DND-41 (cell line): ENCODE results near the gene RFTN1.
A peak's percentile ranks its signal among the peaks of the same experiment; 100 is the strongest.

ENCODE experiments used
- ATAC-seq: fragments of 200-7000 bp; cut with Tn5 transposase; 3 replicates; pipeline ENCODE4 v1.9.1; 2021; ENCODE audit warnings: low read depth; ENCODE audit not compliant: insufficient read depth
- DNase-seq: peaks from one replicate; pipeline ENCODE4 v3.0.0-alpha.2; 2020
- H2AFZ ChIP-seq: 2 replicates; pipeline ENCODE4 v1.6.0; 2012; ENCODE audit warnings: low read depth, low read length
- H3K27ac ChIP-seq: 2 replicates; pipeline ENCODE4 v1.5.1; 2012; ENCODE audit warnings: low read length, inconsistent platforms
- H3K27me3 ChIP-seq: fragments of 200-600 bp; sonication (generic); 2 replicates; pipeline ENCODE4 v1.6.0; 2012; ENCODE audit warnings: low read length, mild to moderate bottlenecking, inconsistent platforms; ENCODE audit not compliant: insufficient read depth, poor library complexity
- H3K36me3 ChIP-seq: 2 replicates; pipeline ENCODE4 v1.5.1; 2012; ENCODE audit warnings: low read length, inconsistent platforms; ENCODE audit not compliant: insufficient read depth
- H3K4me1 ChIP-seq: 2 replicates; pipeline ENCODE4 v1.5.1; 2012; ENCODE audit warnings: mild to moderate bottlenecking, low read length; ENCODE audit not compliant: insufficient read depth
- H3K4me2 ChIP-seq: 2 replicates; pipeline ENCODE4 v1.6.0; 2012; ENCODE audit warnings: mild to moderate bottlenecking, moderate library complexity, low read length, inconsistent platforms; ENCODE audit not compliant: insufficient read depth
- H3K4me3 ChIP-seq, 2 experiments: fragments of 200-600 bp in 1 of 2; shearing (Covaris generic) in 1 of 2; 2 replicates each; pipeline ENCODE4 v1.5.1; 2012 to 2016; ENCODE audit warnings: inconsistent platforms in 2 of 2, low read length in 2 of 2, mild to moderate bottlenecking in 2 of 2, low read depth in 1 of 2, moderate library complexity in 1 of 2
- H3K79me2 ChIP-seq: 2 replicates; pipeline ENCODE4 v1.6.0; 2012; ENCODE audit warnings: low read length, inconsistent platforms; ENCODE audit not compliant: insufficient read depth
- H3K9ac ChIP-seq: 2 replicates; pipeline ENCODE4 v1.6.0; 2012; ENCODE audit warnings: low read depth, mild to moderate bottlenecking, inconsistent platforms, low read length, moderate library complexity
- H3K9me3 ChIP-seq: 2 replicates; pipeline ENCODE4 v1.5.1; 2012; ENCODE audit warnings: low read length, moderate library complexity, mild to moderate bottlenecking, inconsistent platforms; ENCODE audit not compliant: insufficient read depth, severe bottlenecking
- H4K20me1 ChIP-seq: 2 replicates; pipeline ENCODE4 v1.6.0; 2012; ENCODE audit warnings: low read length; ENCODE audit not compliant: insufficient read depth
- CTCF ChIP-seq: IDR thresholded peaks from 2 replicates; pipeline ENCODE4 v1.5.1; 2012; ENCODE audit warnings: borderline replicate concordance, low read length, moderate library complexity, mild to moderate bottlenecking; ENCODE audit not compliant: poor library complexity, severe bottlenecking; ENCODE audit errors: extremely low read depth
- EZH2 ChIP-seq: IDR thresholded peaks from 3 replicates; pipeline ENCODE4 v1.6.1; 2012; ENCODE audit warnings: borderline replicate concordance, low read depth, mild to moderate bottlenecking, moderate library complexity, low read length, inconsistent platforms; ENCODE audit not compliant: severe bottlenecking

RFTN1 gene

GRCh38 chr3:16370503-16370871 lies 143.0 kb downstream of the RFTN1 start:
- no peak overlapping the region for H3K4me2 ChIP-seq
- H3K27me3 ChIP-seq: no peaks in the 10 kb centered on the region
- H3K4me1 ChIP-seq: peaks cover 6% of the 10 kb centered on the region
- TF ChIP-seq CTCF: no peak
- no peak for TF ChIP-seq EZH2
- ATAC-seq: no peak
- no peak overlapping the region for H2AFZ ChIP-seq
- no peak overlapping the region for H3K9ac ChIP-seq
- H3K4me3 ChIP-seq: no peak overlapping the region
- H3K9me3 ChIP-seq: no peaks in the 10 kb centered on the region
- peaks cover 88% of the 10 kb centered on the region for H3K36me3 ChIP-seq
- no peak for DNase-seq
- H3K27ac ChIP-seq: no peak overlapping the region
- H4K20me1 ChIP-seq: no peaks in the 10 kb centered on the region
- H3K79me2 ChIP-seq: peaks cover 25% of the 10 kb centered on the region

GRCh38 chr3:16369885-16370284 lies 143.6 kb downstream of the RFTN1 start:
- no peaks in the 10 kb centered on the region for H3K27me3 ChIP-seq
- TF ChIP-seq CTCF (no peak), EZH2 (no peak)
- H3K36me3 ChIP-seq: peaks cover 88% of the 10 kb centered on the region
- ATAC-seq: no peak
- peaks cover 21% of the 10 kb centered on the region for H3K79me2 ChIP-seq
- no peak overlapping the region for H2AFZ ChIP-seq
- no peak overlapping the region for H3K4me2 ChIP-seq
- H4K20me1 ChIP-seq: no peaks in the 10 kb centered on the region
- no peak overlapping the region for H3K4me3 ChIP-seq
- no peaks in the 10 kb centered on the region for H3K9me3 ChIP-seq
- DNase-seq: no peak
- no peak overlapping the region for H3K27ac ChIP-seq
- peaks cover 9% of the 10 kb centered on the region for H3K4me1 ChIP-seq
- H3K9ac ChIP-seq: no peak overlapping the region

DNA sequence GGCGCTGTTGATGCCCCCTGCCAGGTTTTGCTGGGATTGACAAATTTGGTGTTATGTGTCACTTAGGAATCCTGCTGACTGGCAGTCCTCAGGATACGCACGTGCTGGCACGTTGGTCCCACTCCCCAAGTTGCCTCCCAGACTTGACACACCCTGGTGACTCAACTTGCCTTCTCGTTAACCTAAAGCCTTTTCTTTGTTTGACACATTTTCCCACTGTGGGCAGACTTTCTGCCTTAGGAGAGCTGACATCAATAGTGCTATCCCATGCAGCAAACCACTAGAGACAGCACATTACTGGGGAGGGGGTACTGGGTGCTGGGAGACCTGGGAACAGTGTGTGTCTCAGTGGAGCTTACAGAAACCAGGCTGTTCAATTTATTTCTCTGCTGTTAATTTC lies 144.2 kb downstream of the RFTN1 start:
- no peak overlapping the region for H3K4me3 ChIP-seq
- DNase-seq: no peak
- no peaks in the 10 kb centered on the region for H3K27me3 ChIP-seq
- no peaks in the 10 kb centered on the region for H4K20me1 ChIP-seq
- no peak overlapping the region for H3K4me2 ChIP-seq
- ATAC-seq: no peak
- H3K36me3 ChIP-seq: peaks cover 88% of the 10 kb centered on the region
- peaks cover 9% of the 10 kb centered on the region for H3K4me1 ChIP-seq
- no peak overlapping the region for H3K9ac ChIP-seq
- TF ChIP-seq CTCF (no peak), EZH2 (no peak)
- H3K9me3 ChIP-seq: no peaks in the 10 kb centered on the region
- no peak overlapping the region for H3K27ac ChIP-seq
- peaks cover 21% of the 10 kb centered on the region for H3K79me2 ChIP-seq
- H2AFZ ChIP-seq: no peak overlapping the region

DNA sequence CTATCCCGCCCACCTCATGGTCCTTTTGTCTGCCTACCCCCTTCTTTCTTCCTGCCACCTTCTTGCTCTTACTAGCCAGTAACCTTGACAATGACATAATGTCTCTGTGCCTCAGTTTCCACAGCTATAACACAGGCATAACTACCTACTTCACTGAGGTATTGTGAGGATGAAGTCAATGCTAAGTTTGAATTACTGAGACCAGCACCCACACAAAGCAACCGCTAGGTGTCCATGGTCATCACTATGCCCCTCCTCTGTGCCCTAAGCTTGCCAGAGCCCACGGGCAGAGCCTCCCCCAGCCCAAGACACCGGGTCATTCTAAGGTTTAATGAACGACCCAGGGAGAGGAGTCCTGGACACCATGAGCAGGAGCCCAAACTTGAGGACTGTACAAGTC lies 146.9 kb downstream of the RFTN1 start:
- no peak for TF ChIP-seq CTCF
- no peak for TF ChIP-seq EZH2
- H3K4me1 ChIP-seq: peaks cover 9% of the 10 kb centered on the region
- no peaks in the 10 kb centered on the region for H3K27me3 ChIP-seq
- H3K9me3 ChIP-seq: no peaks in the 10 kb centered on the region
- H3K4me3 ChIP-seq: no peak overlapping the region
- no peak for ATAC-seq
- H3K27ac ChIP-seq: peak overlapping the region; percentile 15
- H4K20me1 ChIP-seq: no peaks in the 10 kb centered on the region
- no peak overlapping the region for H3K4me2 ChIP-seq
- H3K79me2 ChIP-seq: peaks cover under 1% of the 10 kb centered on the region
- no peak for DNase-seq
- peaks cover 88% of the 10 kb centered on the region for H3K36me3 ChIP-seq
- no peak overlapping the region for H2AFZ ChIP-seq
- H3K9ac ChIP-seq: no peak overlapping the region
